Measurements from ENCODE around the gene CENPB.

CENPB gene

DNA sequence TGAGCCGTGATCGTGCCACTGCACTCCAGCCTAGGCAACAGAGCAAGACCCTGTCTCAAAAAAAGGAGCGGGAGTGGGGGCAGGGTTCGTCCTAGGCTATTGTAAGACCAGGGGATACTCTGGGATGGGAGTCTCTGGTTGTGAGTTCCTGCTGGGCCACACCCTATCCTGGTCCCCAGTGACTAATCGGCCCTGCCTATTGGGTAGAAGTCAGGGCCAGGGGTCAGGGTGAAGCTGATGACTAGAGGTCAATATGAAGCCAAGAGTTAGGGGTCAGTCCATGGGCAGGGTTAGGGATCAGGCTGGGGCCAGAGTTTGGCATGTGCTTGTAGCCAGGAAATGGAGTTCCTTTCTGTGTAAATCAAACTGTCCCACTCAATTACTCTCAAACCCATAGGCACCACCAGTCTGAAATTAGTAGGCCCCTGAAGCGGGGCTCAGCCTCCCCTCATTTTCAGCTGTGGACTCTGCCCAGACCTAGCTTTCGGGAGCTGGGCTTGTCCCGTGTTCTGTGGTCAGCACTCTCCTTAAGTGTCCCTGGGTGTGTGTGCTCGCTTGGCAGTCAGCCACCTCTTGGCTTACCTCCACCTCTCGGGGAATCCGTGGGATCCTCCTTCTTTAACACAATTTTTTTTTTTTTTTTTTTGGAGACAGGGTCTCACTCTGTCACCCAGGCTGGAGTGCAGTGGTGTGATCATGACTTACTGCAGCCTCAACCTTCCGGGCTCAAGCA is 52.3 kb downstream of the CENPB start:
- no peaks in the 10 kb centered on the region for H3K36me3 ChIP-seq (ENCODE audit: control insufficient read depth, insufficient read depth, low read length)
- no peaks in the 10 kb centered on the region for H3K9me3 ChIP-seq (ENCODE audit: control insufficient read depth, low read length)
- peak overlapping the region; percentile 10 for H3K4me2 ChIP-seq (ENCODE audit: low read length)
- H3K79me2 ChIP-seq, result no peaks in the 10 kb centered on the region
- no peaks in the 10 kb centered on the region for H3K27me3 ChIP-seq (ENCODE audit: control insufficient read depth, insufficient read depth, low read length)
- TF ChIP-seq, protein P1, sequence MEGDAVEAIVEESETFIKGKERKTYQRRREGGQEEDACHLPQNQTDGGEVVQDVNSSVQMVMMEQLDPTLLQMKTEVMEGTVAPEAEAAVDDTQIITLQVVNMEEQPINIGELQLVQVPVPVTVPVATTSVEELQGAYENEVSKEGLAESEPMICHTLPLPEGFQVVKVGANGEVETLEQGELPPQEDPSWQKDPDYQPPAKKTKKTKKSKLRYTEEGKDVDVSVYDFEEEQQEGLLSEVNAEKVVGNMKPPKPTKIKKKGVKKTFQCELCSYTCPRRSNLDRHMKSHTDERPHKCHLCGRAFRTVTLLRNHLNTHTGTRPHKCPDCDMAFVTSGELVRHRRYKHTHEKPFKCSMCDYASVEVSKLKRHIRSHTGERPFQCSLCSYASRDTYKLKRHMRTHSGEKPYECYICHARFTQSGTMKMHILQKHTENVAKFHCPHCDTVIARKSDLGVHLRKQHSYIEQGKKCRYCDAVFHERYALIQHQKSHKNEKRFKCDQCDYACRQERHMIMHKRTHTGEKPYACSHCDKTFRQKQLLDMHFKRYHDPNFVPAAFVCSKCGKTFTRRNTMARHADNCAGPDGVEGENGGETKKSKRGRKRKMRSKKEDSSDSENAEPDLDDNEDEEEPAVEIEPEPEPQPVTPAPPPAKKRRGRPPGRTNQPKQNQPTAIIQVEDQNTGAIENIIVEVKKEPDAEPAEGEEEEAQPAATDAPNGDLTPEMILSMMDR (IDR thresholded peaks at IDR 0.05), result no peak
- no peak overlapping the region for H3K4me3 ChIP-seq (ENCODE audit: low read depth, low read length)
- no peak overlapping the region for H3K27ac ChIP-seq
- H2AFZ ChIP-seq, result no peak overlapping the region
- peaks cover 18% of the 10 kb centered on the region for H3K4me1 ChIP-seq
- no peak overlapping the region for H3K9ac ChIP-seq
